GM18868 (cell line): ENCODE measurements around the gene FCER1G.

Experiments used
- ATAC-seq: cut with Tn5 transposase; IDR thresholded peaks from one replicate; pipeline ENCODE4 v1.9.1; 2021; ENCODE audit warnings: mild to moderate bottlenecking, moderate library complexity; ENCODE audit not compliant: unreplicated experiment

Gene FCER1G

DNA sequence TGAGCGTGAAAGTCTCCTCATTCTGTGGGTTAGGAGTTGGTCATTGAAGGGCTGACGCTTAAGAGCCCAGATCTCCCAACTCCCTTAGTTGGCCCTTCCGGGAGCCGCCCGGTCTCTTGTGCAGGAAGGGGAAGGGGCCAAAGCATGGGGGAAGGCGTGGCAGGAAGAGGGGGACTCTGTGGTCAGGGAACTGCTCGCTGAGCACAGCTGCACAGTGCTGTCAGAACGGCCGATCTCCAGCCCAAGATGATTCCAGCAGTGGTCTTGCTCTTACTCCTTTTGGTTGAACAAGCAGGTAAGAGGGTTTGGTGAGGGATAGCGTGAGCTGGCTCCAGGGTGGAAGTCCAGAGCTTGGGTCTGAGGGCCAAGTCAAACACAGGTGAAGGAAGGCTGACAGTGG is at the start of gene FCER1G:
Gene FCER1G (plus strand): TSS at position 220 of the 400 bp plus-strand sequence. CDS start 27 bp downstream, at position 247.
- ATAC-seq, result no peak

DNA sequence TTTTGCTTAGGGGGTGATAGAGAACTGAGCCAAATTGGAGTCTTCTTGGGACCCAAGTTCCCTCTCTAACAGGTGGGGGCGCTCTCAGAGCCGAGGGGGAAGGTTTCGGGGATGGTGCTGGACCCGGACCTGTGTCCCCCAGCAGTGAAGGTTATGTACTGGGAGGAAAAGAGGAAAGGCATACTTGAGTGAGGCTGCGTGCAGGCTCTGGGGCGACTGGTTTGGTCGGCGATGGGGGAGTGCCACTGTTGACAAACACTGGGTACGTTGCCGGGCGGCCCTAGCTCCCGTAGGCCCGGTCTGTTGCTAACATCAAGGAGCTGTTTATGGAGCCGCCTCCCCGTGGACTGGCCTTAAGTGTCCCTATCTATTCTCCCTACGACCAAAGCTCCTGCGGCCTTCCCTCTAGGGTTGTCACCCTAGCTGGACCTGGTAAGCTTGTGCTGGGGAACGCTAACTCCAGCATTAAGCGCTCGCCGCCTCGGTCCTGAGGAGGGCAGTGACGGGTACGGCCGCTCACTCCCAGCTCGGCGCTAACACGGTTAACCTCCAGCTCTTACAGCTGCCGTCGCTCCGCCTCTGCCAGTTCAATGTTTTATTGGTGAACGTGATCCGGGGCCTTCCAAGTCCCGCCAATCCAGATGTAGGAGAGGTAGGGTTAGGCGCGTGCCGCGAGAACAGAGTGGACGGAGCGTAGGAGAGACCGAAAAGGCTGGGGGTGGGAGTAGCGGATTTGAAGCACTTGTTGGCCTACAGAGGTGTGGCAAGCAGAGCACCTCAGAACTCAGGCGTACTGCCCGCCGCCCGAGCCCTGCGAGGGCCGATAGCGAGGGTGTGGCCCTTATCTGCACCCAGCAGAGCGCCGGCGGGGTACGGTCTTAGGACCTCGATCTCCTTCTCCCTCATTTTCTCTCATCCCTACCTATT is 49.1 kb upstream of the FCER1G start, which contains the start of gene PPOX:
Gene PPOX (plus strand): TSS at position 685 of the 927 bp plus-strand sequence. CDS start 422 bp downstream, outside the sequence.
- peak; percentile 95 for ATAC-seq

DNA sequence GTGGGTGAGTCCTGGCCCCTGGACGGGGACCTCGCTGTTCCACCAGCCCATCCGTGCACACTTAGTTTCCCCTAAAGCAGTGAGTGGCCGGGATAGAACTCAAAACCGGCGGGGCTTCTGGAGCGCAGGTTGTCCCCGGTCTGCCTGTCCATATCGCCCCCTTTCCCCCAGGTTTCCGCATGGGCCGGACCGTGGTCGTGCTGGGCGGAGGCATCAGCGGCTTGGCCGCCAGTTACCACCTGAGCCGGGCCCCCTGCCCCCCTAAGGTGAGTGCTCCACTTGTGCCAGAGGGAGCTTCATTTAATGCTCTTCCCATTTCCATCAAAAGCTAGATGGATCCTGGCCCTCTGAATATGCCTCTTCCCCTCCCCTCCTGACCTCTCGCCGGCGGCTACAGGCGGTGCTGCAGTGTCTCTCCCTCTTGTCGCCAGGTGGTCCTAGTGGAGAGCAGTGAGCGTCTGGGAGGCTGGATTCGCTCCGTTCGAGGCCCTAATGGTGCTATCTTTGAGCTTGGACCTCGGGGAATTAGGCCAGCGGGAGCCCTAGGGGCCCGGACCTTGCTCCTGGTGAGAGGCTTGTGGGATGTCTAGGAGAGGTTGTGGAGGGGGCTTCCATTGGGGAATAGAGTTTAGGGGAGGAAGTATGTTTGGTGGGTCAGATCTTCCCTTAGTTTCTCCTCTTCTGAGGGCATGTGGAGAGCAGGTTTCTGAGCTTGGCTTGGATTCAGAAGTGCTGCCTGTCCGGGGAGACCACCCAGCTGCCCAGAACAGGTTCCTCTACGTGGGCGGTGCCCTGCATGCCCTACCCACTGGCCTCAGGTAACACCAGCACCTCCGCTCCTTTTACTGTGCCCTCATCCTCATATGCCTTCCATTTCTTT is 48.2 kb upstream of the FCER1G start:
- ATAC-seq, result no peak

DNA sequence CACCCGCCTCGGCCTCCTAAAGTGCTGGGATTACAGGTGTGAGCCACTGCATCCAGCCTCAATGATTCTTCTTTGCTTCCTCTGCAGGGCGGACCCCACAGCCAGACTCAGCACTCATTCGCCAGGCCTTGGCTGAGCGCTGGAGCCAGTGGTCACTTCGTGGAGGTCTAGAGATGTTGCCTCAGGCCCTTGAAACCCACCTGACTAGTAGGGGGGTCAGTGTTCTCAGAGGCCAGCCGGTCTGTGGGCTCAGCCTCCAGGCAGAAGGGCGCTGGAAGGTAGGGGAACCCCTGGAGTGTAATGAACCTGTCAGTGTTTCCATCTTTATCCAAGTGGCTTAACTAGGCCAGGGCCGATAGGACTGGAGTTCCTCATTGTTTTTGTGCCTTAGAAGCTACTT is 46.2 kb upstream of the FCER1G start:
- ATAC-seq, result no peak

DNA sequence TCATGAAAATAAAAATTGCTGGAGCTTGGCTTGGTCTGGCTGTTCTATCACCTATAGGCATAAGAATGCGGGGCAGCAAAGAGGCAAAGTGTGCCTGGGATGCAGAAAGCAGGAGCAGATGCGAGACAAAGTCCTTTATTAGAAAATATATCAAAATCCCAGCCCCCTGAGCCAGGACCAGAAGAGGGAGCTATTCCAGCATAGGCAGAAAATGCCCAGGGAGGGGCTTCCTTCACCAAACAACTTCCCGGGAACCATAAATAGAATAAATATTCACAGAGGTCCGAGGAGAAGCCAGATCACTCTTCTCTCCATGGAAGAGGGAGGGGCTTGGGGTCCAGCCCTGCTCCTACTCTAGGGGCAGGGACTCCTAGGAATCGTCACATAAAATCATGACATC is 43.9 kb upstream of the FCER1G start:
- ATAC-seq, result no peak

DNA sequence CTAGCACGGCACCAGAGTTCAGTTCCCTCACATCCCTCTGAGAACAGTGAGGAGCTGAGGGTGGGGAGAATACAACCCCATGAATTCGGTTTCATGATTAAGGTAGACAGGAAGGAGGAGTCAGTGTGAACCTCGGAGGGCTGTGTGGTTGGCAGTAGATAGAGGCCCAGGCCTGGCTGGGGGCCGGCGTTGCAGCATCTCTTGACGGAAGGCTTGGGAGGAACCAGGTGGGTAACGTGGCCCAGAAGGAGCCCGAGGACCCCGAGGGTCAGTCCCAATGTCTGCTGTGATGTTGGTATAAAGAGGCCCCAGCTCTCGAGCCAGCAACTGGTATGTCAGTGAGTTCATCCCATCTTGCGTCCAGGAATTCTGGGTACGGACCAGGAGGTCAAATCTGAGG is 43.4 kb upstream of the FCER1G start:
- ATAC-seq, result no peak

DNA sequence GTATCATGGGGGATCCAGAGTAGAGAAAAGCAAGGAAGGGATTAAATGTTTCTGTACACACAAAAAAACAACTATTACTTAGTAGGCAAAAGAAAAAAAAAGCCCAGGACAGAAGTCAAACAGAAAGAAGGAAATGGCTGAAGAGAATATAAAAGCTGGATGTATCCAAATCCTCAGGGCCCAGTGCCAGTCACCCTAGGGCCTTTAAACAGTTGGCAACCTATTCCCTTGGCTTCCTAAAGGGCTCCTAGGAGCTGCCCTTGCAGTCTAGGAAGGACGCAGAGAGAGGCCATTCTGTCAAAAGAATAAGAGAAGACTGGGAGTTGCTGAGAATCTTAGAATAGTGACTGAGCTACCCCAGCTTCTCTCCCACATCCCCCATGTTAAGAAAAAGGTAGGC is 42.7 kb upstream of the FCER1G start:
- ATAC-seq, result no peak

DNA sequence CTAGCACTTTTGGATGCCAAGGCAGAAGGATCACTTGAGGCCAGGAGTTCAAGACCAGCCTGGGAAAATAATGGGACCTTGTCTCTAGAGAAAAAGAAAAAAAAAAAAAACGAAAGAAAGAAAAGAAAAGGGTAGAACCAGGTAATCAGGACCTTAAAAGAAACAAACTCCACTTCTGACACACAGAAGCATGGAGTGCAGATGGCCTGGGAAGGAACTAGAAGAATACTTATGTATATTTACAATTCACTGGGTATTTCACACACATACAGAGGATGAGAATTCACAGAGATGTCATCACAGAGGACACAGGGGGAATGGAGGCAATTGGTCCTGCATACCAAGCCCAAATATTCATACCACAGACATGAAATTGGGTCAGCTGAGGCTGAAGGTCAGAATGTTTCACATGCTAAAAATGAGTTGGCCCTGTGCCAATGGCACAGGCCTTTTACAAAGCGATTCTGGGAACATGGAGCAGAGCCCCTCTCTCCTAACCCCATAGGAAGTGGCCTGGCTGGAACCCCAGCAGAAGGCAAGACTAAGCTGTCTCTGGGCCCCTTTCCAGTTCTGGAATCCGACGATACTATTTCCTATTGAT is 42.2 kb upstream of the FCER1G start:
- ATAC-seq, result no peak

DNA sequence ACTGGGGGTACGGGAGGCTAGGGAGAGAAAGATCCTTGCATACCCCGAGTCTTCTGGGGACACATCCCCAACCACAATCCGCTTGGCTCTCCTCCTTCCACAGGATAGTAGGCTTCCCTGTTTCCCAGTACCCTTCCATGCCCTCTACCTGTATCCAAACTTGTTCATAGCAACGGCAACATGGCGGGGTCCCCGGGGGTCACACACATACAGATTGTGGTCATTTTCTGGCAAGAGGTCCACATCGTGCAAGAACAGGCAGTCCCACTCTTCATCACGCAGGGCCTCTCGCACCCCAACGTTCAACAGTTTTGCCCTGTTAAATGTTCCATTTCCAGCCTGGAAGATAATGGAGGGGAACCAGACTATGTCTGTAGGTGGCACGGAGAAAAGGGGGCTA is 41.4 kb upstream of the FCER1G start:
- ATAC-seq, result no peak

DNA sequence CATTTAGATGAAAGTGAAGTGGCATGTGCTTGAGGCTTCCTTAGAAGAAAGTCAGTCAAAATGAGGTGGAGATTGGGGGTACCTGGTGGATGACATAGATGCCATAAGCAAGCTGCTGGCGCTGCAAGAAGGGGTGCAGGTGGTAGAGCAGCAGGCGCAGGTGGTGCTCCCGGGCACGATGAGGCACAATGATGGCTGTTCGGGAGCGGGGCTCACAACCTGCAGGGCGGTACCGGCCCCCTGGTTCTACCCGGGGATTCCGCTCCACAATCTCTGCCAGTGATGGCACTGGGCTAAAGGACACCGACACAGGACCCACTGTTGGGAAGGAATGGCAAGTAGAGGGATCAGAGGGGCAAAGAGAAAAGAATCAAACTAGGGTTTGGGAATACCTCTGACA is 40.2 kb upstream of the FCER1G start:
- ATAC-seq, result no peak

DNA sequence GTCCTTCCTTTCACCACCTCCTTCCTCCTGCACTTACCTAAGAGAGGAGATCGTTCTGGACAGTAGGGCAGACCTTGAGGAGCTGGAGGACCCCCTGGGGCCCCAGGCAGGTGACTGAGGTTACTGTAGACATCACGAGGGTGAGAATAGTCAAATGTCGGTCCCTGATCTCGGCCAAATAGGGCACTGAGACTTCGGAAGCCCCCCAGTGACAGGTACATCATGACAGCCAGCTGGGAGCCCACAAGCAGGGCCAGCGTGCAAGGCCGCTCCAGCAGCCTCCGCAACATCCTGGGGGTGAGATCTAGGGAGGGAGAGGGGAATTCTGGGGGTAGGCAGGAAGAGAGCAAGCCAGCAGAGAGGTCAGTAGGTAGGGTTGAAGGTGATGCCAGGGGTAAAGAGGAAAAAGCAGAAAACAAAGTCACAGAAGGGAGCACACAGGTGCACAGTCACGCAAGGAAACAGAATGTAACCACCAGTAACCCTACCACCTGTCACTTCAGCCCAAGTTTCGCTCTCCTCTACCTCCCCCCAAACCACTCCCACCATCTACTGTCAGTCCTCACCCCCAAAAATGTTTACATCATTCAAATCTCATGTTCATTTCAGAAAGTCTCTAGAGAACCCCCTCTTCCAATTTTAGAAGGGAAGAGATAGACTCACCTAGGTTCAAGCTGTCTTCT is 39.2 kb upstream of the FCER1G start:
- ATAC-seq, result no peak

DNA sequence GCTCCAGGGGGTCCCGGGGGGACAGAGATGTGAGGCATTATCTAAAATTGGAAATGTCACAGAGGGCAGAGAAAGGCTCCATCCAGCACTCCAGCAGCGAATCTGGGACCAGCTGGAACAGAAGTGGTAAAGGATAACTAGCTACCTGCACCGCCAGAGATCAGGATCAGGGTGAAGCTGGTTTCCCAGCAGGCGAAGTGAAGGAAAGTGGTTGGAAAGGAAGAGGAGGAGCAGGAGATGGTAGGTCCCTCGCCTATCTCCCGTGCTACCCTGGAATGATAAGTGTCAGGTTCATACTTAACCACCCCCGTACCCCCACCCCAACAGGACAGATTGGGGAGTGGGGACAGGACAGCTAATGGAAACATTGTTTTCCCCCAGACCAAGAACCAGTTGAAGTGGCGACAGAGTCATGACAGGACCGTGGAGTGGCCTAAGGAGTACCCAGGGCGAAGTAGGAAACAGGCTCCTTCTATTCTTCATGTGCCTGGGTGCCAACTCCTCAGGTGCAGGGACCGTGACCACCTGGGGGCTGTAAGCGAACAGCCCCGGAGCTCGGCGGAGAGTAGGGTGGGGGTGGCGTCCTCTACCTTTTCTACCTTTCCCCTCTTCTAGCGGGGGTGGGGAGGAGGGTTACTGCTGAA is 38.5 kb upstream of the FCER1G start:
- no peak for ATAC-seq

DNA sequence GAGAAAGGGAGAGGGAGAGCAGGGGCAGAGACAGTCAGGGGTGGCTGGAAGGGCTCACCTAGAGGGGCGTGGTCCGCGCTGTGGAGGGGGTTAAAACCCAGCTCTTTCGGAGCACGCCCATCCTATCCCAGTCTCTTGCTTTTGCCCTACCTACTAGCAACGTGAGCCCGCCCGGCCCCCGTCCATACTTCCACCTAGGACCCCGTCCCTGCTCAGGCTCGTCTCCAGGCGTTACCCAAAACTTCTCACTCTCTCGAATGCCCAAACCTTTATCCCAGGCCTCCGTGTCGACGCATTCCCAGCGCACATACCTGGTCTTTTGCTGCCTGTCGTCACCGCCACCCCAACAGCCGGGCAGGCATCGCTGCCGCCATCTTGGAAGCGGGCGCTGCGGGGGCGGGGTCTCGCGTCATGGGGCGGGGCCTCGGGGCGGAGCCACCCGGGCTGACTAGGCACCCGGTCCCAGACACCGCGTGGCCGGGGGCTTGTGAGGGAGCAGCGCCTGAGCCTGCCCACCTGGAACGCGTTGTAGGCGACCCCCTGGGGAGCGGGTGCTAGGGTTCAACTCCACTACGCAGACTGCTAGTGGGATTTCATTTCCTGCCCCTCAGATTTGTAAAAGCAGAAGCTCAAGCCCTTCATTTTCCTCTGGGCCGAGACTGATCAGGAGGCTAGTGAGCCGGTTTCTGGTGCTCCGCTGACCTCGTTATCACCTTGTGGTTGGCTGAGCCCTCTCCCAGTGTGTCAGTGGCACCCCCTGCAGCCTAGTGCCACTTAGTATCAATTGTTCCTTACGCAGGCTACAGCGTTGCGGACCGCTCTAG is 37.8 kb upstream of the FCER1G start, which contains the start of gene B4GALT3:
Gene B4GALT3 (minus strand): TSS at position 396 of the 824 bp plus-strand sequence. CDS start 1,447 bp downstream, outside the sequence.
- ATAC-seq, result peak; percentile 89

DNA sequence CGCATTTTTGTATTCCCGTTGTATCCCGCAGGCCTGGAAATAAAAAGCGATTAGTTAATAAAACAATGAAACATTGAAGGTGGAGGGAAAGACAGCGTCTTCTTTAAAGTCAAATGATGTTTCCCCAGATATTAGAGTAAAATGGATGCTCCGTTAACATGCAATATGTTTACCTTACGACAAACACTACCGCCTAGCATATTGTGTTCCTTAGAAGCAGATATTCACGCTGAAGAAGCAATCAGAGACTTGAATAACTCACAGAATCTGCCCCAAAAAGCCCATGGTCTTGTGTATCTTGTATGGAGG is 37.2 kb upstream of the FCER1G start:
- no peak for ATAC-seq

DNA sequence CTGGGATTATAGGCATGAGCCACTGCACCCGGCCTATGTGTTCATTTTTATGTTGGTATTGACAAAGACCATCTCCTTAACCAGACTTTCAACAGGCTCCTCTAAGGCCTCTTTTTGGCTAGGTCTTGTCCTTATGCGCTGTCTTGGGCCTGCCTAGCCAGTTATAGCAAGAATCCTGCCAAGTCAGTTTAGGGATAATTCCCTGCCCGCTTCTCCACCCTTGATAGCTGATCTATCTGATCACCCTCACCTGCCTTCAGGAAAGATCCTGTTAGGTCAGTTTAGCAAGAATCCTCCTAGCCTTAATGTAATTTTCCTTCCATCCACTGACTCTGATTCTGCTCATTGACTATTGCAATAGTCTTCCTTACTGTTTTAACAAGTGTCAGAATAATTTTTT is 35.4 kb upstream of the FCER1G start:
- no peak for ATAC-seq

DNA sequence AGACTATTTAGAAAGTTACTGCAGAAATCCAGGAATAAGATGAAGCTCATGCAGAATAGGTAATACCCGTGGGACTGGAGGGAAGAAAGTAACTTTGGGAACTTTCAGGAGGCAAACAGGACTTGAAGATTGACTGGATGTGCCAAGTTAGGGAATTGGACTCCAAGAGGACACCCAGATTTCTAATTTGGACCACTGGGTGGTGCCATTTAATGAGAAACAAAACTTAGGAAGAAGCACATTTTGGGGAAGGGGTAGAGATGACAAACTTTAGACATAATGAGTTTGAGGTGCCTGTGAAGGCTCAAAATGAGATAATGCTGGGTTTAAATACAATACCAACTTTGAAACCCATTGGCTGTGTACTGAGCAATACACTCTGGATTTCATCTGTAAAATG is 34.5 kb upstream of the FCER1G start:
- ATAC-seq, result no peak

DNA sequence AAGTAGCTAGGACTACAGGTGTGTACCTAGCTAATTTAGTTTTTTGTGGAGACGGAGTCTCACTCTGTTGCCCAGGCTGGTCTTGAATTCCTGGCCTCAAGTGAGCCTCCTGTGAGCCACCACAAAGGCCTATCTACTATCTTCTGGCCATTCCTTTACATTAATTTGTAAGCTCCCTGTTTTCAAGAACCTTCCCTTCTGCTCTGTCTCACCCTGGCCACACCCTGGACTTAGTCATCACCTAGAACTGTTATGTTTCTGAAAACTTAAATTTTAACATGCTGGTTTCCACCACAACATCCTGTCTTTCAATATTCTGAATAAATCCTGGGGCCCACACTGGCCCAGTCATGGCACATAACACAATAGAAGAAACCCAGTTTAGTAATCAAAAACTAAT is 32.9 kb upstream of the FCER1G start:
- ATAC-seq, result peak; percentile 31

DNA sequence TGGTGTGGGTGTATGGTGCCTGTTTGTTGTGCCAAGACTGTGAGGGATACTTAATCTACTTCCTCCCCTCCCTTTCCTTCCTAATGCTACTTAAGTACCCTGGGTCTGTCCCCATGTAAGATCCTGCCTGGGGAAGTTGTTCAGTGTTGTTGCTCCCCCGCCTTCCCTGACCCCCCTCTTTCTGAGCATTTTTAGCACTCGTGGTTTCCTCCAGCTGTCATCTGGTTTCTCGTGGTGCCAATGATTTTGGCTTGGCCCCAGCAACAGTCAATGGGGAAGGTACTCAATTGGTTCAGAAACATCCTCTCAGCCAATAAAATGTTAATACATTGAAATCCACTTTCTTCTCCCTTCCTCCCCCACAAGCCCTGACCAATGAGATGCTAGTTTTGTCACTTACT is 29.8 kb upstream of the FCER1G start:
- peak; percentile 64 for ATAC-seq

DNA sequence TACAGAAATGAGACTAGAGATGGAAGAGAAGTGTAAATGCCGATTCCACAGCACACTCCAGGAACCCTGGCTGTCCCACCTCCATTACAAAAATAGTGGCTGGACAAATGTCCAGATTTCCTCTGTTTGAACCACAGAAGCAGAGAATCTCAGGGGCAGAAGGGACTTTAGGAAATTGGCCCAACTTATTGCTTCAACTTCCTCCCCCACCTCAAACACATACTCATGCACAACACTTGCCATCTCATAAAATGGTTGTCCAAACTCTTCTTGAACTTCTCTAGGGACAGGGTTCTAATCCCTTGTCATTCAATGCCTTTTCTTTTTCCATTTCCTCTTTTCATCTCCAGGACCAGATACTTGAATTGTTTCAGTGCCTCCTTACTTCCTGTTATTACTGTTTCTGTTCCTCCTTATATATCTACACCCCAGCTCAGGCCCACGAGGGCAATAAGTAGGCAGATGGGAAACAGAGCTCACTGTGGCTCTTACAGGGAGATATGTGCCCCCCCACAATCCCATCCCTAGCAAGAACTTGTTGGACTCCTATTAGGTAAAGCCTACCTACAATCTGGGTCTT is 29.3 kb upstream of the FCER1G start:
- ATAC-seq, result peak; percentile 31
